ENCODE measurements around the gene GYS2.

GYS2 gene

DNA sequence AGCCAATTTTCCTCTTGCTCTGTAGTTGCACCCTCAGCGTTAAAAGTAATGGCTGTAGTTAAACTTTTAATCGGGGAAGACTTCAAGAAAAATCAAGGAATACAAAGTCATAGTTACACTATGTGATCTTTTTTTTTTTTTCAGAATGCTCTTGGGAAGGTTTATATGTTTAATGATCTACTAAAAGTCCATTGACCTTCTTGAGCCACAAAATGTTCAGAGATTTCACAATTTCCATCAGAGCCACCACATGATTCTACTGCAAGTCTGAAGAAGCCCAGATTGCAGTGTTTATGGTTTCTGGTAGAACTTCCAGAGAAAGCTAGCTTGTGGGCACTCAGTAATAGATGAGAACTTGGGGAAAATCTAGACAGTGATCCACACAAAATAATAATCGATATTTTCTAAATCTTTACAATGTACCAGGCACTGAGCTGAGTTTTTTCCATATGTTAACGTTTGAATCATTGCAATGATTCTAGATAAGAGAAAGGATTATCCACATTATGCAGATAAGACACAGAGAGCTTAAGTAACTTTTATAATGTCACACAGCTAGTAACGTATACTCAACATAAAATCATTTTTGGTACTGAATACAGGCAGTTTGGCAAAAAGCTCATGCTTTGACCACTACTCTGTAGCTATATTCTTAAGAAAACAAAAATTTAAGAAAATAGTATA, 38.3 kb downstream of the GYS2 start:
- in situ Hi-C loops (cut with HindIII; ENCODE audit: low pct_ligation_motif_present, low pct_unique_long_range_greater_than_20kb, low sequenced_read_pairs): no loop called here

DNA sequence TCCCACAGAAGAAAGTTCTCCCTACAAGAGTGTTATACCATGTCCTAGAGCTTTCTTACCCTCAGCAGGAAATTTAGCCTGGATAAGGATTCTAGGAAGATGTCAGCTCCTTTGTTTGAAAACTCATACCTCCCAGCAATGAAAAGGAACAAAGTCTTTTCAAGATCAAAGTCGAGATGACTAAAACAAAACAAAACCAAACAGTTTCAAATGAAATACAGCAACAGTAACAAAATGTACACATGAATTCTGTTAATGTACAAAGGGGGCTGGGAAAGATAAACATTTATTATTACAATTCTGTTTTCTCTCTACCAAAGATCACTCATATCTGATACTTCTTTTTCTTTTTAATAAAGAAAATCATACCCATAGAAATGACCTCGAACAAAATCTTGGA, 41.8 kb downstream of the GYS2 start:
- in situ Hi-C loops (cut with HindIII; ENCODE audit: low pct_ligation_motif_present, low pct_unique_long_range_greater_than_20kb, low sequenced_read_pairs): no loop called here
- DNase-seq: no peak

More for the DNA sequence above, 38.3 kb downstream of the GYS2 start:
- DNase-seq: peak; percentile 82

DNA sequence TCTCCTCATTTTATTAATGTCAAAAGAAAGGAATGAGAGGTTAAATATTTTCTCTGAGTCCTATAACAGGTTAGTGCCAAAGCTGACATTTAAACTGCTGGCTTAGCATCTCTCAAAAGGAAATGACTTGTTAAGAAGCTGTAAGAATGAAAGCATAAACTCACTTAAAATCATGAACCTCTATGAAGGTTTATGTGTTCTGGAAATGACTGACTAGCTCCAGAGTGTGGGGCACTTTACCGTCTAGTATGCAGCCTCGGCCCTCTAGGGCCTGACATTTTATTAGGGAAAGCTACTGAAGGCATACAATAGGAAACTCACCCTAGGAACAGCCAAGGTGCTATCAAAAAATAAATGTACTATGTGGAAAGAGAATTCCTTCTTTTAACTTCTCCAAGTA, 43.5 kb downstream of the GYS2 start:
- in situ Hi-C loops (cut with HindIII; ENCODE audit: low pct_ligation_motif_present, low pct_unique_long_range_greater_than_20kb, low sequenced_read_pairs): no loop called here
- no peak for DNase-seq

DNA sequence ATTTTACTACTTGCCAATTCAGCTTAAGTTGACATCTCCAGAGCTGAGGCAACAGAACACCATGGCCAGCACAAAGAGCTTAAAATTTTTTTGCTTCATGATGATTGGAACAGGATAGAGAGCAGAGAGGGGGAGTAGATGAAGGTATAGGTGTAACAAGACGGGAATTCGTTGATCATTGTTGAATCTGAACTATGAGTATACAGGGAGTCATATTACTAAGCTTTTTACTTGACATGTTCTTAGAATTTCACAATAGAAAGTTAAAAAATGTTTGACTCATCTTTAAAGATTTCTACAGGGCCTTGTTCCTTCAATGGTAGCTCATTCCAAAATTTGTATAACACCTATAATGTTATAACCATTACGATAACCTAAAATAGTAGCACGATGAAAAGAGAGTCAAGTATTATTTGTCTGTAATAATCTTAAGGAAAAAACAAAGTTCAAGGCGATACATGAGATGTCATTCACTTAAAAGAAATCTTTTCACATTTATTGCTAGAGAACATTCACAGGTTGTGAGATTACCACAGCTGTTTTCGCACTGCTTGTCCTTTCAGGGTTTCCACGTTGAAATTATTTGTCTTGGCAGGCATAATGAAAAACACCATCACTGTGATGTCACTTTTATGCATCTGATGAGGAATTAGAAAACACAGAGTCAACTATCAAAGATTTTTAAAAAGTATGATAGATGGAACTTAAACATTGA, 44.6 kb downstream of the GYS2 start:
- in situ Hi-C loops (cut with HindIII; ENCODE audit: low pct_ligation_motif_present, low pct_unique_long_range_greater_than_20kb, low sequenced_read_pairs): no loop called here
- DNase-seq: no peak

DNA sequence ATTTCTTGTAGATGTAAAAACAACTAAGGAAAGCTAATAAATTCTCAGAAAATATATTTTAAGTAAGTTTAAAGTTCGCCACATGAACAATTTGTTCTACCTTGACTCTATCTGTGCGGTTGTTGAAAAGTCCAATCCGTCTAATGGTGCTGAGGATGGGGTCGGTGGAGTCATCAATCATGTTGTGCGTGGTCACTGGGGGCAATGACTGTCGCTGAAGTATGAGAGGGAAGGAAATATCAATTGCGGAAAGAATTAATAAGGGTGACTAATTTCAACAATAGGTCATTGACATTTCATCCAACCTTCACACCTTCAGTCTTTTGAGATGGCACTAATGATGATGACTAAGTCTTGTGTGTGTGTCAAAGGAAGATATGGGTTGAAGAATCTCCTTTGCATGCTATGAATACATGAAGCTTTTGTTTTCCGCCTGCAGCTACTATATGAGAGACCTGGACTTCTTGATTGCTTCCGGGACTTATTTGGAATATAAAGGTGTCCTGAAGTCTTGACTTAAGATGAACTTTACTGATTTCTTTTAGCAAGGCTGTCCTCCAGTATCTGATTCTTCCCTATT, 46.5 kb downstream of the GYS2 start:
- no peak for DNase-seq
- in situ Hi-C loops (cut with HindIII; ENCODE audit: low pct_ligation_motif_present, low pct_unique_long_range_greater_than_20kb, low sequenced_read_pairs): no loop called here

DNA sequence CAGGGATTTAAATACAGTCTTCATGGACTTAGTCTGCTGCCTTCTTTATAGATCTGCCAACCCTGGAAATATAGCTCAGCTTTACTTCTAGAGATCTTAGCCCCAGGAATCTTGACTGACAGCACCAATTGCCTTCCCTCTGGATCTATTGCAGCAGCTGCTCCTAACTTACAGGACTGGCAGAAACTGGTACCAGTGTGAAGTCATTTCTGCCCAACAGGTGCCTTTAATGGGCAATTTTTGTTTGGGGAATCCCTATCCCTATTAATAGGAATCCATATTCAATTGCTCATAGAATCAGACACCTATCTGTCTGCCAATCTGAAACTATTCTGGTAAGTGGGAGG, 51.3 kb downstream of the GYS2 start:
- no peak for DNase-seq
- in situ Hi-C loops (cut with HindIII; ENCODE audit: low pct_ligation_motif_present, low pct_unique_long_range_greater_than_20kb, low sequenced_read_pairs): no loop called here

DNA sequence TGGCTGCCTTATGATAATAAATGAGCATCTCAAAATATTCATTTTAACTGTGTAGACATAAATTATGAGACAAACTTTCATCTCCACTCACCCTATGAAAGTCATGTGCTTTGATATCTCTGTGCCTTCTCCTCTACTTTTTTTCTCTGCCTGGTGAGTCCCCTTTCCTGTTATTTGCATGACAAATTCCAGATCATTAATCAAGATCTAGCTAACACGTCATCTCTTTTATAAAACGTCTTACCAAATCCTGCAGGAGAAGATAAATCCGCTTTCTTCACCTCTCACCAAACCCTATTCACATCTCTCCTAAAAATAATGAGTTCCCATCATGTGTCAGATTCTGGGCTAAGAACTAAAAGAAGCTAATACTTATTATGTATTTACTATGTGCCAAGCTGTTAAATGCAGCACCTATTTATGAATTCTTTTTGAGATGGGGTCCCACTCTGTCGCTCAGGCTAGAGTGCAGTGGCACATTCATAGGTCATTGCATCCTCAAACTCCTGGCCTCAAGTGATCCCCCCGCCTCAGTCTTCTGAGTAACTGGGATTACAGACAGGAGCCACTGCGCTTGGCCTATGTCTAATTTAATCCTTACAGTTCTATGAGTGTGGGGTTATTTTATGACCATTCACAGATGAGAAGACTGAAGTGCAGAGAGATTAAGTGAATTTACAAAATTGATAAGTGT, 51.9 kb downstream of the GYS2 start:
- in situ Hi-C loops (cut with HindIII; ENCODE audit: low pct_ligation_motif_present, low pct_unique_long_range_greater_than_20kb, low sequenced_read_pairs): no loop called here
- DNase-seq: no peak

DNA sequence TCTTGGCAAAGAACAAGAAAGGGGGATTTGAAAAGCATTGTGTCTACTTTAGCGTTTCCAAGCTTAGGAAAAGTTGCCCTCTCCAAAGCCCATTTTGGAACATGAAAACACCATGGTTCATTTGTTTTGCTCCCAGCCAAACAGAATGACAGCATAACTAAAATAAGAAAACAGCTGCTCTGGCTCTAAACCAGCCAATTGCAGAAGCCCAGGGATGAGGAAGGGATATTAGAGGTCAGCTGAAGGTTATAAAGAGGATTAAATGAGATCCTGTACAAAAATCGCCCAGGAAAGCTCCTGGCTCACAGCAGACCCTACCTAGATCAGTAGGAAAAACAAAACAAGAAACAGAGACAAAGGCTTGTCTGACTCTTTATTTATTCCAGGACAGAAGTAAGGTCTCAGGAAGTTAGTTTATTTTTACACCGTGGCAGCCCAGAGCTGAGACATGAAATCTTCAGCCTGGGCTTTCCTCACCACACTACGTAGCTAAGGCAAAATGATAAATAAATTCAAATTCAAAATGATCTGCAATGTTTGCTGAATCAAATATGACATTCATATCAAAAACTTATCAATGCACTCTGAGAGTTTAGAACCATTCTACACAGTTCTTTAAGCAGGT, 52.7 kb downstream of the GYS2 start:
- DNase-seq: no peak
- in situ Hi-C loops (cut with HindIII; ENCODE audit: low pct_ligation_motif_present, low pct_unique_long_range_greater_than_20kb, low sequenced_read_pairs): no loop called here

DNA sequence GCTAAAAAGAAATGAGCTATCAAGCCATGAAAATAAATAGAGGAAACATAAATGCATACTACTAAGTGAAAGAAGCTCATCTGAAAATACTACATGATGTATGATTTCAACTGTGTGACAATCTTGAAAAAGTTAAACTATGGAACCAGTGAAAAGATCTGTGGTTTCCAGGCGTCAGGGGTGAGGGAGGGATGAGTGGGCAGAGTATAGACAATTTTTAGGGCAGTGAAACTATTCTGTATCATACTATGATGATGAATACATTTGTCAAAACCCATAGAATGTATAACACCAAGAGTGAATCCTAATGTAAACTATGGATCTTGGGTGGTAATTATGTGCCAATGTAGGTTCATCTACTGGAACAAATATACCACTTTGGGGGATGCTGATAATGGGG, 57.2 kb downstream of the GYS2 start:
- in situ Hi-C loops (cut with HindIII; ENCODE audit: low pct_ligation_motif_present, low pct_unique_long_range_greater_than_20kb, low sequenced_read_pairs): no loop called here
- no peak for DNase-seq

DNA sequence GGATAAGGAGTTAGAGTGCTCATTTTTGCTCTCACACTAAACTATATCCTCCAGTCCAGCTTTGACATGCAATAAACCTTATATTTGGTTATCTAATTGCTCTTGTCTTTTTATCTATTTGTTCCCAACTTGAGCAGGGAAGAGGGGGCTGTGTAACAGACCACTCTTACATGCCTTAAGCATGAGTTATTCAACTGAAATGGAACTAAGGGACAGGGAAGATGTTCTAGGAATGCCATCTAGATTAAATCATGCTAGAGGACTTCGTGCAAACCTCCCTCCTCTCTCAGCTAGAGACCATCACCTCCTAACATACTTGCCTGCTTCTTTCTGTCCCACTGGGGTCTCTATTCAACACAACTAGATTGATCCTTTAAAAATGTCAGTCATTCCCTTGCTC, 57.9 kb downstream of the GYS2 start:
- in situ Hi-C loops (cut with HindIII; ENCODE audit: low pct_ligation_motif_present, low pct_unique_long_range_greater_than_20kb, low sequenced_read_pairs): no loop called here
- DNase-seq: peak; percentile 34

DNA sequence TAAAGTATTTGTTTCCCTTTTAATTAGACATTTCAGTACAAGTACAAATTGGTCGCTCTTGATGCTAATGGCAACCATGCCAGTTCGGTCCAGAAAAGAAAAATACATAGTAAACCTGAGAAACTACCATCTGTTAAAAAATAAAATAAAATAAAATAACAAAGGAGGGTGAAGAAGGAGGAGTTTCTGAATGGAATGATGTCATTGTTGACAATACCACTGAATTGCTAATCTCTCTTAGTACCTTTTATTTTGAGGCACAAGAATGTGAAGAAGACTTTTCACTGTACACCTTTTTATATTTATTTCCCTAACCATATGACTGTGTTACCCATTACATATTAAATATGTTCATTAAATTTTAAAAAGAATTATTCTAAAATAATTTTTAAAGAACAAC, 59.1 kb downstream of the GYS2 start:
- DNase-seq: no peak
- in situ Hi-C loops (cut with HindIII; ENCODE audit: low pct_ligation_motif_present, low pct_unique_long_range_greater_than_20kb, low sequenced_read_pairs): no loop called here

DNA sequence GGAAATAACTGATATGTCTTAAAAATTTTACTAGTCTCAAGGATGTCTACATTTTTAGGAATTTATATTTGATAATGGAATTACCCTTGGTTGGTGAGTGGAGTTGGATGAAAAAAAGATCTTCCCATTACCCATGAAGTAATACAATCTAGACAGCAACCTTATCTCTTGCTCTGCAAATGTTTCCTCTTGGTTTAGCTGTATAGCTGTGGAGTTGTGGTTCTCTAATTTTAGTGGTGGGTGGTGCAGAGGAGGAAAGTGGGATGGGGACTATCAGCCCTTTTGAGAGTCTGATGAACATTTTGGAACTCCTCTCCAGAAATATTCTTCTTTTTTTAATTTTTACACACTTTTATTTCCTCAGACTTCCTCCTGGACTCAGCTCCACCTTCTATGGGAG, 61.5 kb downstream of the GYS2 start:
- in situ Hi-C loops (cut with HindIII; ENCODE audit: low pct_ligation_motif_present, low pct_unique_long_range_greater_than_20kb, low sequenced_read_pairs): no loop called here
- DNase-seq: no peak

DNA sequence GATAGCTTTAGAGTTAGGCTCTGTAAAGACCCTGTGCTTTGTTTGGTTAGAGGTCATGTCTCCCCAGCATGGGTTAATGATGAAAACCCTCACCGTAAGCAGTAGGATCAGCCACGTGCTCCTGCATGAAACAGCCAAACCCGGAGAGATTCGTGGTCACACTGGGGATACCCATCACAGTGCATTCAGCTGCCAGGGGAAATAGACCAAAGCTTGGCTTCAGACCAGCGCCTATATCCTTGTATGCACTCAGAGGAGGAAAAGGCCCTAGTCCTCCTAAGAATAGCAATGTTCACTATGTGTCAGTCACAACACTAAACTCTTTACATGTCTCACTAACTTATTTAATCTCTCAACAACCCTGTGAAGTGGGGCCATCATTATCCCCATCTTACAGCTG, 62.2 kb downstream of the GYS2 start:
- in situ Hi-C loops (cut with HindIII; ENCODE audit: low pct_ligation_motif_present, low pct_unique_long_range_greater_than_20kb, low sequenced_read_pairs): no loop called here
- DNase-seq: no peak

DNA sequence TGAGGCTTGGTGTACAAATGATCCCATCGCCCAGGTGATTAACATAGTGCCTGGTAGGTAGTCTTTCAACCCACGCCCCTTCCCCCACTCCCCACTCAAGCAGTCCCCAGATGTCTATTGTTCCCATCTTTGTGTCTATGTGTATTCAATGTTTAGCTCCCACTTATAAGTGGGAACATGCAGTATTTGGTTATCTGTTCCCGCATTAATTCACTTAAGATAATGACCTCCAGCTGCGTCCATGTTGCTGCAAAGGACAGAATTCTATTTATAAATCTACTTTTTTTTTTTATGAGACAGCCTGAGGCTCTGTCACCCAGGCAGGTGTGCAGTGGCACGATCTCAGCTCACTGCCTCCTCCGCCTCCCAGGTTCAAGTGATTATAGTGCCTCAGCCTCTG, 62.9 kb downstream of the GYS2 start:
- in situ Hi-C loops (cut with HindIII; ENCODE audit: low pct_ligation_motif_present, low pct_unique_long_range_greater_than_20kb, low sequenced_read_pairs): no loop called here
- no peak for DNase-seq

DNA sequence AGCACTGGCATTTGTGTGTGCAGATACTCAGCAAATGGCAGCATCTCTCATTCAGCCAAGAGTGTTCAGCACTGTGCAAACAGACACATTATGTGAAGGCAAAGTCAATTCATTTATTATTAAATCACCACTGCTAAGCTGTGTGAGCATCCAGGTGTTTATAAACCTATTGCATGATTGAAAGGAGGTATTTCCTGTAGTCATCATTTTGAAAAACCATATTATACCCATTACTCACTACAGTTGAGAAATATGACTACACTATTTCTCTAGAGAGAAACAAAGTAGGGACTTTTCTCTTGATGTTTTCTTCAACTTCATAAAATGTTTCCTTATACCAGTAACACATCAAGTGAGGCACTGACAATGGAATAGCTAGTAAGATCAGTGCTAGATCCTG, 64.8 kb downstream of the GYS2 start:
- no peak for DNase-seq
- in situ Hi-C loops (cut with HindIII; ENCODE audit: low pct_ligation_motif_present, low pct_unique_long_range_greater_than_20kb, low sequenced_read_pairs): no loop called here

DNA sequence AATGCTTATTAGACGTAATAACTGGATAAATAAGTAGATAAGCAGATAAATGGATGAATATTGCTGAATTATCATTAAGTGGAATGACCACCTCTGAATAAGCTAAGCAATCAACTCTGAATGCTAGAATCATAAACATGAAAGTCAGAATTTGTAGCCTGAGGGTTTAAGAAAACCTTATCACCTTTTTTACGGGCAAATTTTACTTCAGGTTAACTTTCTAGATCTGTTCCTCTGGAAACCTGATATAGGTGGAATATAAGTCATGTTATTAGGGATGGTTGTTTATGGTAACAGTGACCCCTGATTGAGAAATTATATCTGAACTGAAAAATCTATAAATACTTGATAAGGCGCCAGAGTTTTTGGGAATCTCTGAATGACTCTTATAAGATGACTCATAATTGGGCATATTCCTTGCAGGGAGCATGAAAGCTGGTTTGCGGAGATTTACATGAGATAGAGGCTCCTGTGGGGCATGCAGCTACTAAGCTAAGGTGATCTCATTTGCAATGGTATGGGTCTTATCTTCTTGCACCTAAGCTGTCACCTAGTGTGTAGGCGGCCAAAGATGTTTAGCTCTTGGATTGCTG, 66.5 kb downstream of the GYS2 start:
- in situ Hi-C loops (cut with HindIII; ENCODE audit: low pct_ligation_motif_present, low pct_unique_long_range_greater_than_20kb, low sequenced_read_pairs): no loop called here
- DNase-seq: no peak

DNA sequence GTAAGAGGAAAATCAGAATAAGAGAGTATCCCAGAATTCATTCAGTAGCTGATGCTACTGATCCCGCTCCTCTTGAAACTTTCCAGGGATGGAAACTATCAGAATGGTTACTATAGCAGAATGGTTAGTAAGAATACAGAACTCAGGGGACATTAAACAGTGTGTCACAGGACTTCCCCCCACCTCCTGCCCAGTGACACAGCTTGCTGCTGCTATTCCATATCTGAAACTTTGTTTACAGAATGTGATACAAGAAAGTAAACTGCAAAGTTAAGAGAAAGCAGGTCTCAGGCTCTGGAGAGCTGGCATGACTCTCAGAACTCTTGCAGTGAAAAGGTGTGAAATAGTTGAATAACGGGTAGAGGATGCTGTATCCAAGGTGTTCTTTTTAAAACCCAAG, 75.2 kb downstream of the GYS2 start:
- no peak for DNase-seq
- in situ Hi-C loops (cut with HindIII; ENCODE audit: low pct_ligation_motif_present, low pct_unique_long_range_greater_than_20kb, low sequenced_read_pairs): no loop called here

DNA sequence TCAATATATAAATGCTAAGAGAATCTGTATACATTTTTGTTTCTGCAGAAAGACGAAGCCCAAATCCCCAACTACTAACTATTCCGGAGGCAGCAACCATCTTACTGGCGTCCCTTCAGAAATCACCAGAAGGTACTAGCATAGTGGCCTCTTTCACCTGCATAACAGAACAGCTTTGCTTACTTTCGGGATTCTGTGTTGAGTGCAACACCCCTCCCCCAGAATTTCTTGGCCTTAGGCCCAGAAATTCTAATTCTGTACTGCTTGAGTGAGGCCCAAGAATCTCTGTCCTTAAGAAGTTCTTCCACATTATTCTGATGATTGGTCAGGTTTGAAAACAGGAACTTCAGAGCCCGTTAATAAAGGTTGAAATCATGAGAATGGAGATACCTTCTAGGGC, 75.7 kb downstream of the GYS2 start:
- peak; percentile 92 for DNase-seq

More for the DNA sequence above, 75.7 kb downstream of the GYS2 start:
- in situ Hi-C loops (cut with HindIII; ENCODE audit: low pct_ligation_motif_present, low pct_unique_long_range_greater_than_20kb, low sequenced_read_pairs): no loop called here

Measured in ACHN (cell line).